Measurements from ENCODE around the gene ZBTB48.
A peak's percentile ranks its signal among the peaks of the same experiment; 100 is the strongest.

Gene ZBTB48

GRCh38 chr1:6577831-6578525, 1.8 kb upstream of the ZBTB48 start:
- peak overlapping the region; percentile 97 for H3K27ac Mint-ChIP-seq (ENCODE audit: low read depth)
- ATAC-seq (replicated peaks; ENCODE audit: extremely low read depth, poor library complexity, severe bottlenecking): no peak

DNA sequence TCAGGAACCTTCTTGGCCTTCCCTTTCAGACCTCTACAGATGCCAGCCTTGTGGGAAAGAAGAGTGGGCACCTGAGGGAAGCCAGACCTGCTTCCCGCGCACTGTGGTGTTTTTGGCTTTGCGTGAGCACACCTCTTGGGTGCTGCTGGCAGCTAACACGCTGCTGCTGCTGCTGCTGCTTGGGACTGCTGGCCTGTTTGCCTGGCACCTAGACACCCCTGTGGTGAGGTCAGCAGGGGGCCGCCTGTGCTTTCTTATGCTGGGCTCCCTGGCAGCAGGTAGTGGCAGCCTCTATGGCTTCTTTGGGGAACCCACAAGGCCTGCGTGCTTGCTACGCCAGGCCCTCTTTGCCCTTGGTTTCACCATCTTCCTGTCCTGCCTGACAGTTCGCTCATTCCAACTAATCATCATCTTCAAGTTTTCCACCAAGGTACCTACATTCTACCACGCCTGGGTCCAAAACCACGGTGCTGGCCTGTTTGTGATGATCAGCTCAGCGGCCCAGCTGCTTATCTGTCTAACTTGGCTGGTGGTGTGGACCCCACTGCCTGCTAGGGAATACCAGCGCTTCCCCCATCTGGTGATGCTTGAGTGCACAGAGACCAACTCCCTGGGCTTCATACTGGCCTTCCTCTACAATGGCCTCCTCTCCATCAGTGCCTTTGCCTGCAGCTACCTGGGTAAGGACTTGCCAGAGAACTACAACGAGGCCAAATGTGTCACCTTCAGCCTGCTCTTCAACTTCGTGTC, 995 bp upstream of the ZBTB48 start:
- H3K27ac Mint-ChIP-seq (ENCODE audit: low read depth): peak overlapping the region; percentile 97
- DNase-seq (ENCODE audit: low spot score in 2 of 2) (no peak), ATAC-seq (replicated peaks; ENCODE audit: extremely low read depth, poor library complexity, severe bottlenecking) (no peak)
- no peaks in the 10 kb centered on the region for H3K9me3 Mint-ChIP-seq
- H3K27me3 Mint-ChIP-seq: no peaks in the 10 kb centered on the region
- H3K36me3 Mint-ChIP-seq (ENCODE audit: insufficient read depth): peaks cover 11% of the 10 kb centered on the region
- peaks cover 36% of the 10 kb centered on the region for H3K4me1 Mint-ChIP-seq
- H3K4me3 Mint-ChIP-seq: peak overlapping the region; percentile 96

More at GRCh38 chr1:6577831-6578525, 1.8 kb upstream of the ZBTB48 start:
- no peaks in the 10 kb centered on the region for H3K27me3 Mint-ChIP-seq
- H3K4me1 Mint-ChIP-seq: peaks cover 36% of the 10 kb centered on the region
- H3K9me3 Mint-ChIP-seq: no peaks in the 10 kb centered on the region
- peaks cover 10% of the 10 kb centered on the region for H3K36me3 Mint-ChIP-seq (ENCODE audit: insufficient read depth)
- no peak for DNase-seq (ENCODE audit: low spot score in 2 of 2)
- H3K4me3 Mint-ChIP-seq: no peak overlapping the region

DNA sequence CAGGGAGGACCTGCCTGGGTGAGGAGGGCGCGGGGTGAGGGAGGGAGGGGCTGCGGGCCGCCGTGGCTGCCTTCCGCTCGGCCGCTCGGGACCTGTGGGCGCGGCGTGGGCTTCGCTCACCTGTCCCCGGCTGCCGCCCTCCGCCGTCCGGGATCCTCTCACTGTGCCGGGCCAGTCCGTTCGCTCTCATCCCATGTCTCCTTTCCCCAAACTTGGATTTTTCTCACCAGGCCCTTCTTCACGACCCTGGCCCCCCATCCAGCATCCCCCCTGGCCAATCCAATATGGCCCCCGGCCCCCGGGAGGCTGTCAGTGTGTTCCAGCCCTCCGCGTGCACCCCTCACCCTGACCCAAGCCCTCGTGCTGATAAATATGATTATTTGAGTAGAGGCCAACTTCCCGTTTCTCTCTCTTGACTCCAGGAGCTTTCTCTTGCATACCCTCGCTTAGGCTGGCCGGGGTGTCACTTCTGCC, 362 bp downstream of the ZBTB48 start:
- ATAC-seq (replicated peaks; ENCODE audit: extremely low read depth, poor library complexity, severe bottlenecking) (peak; percentile 34), DNase-seq (ENCODE audit: low spot score in 2 of 2) (no peak)
- H3K4me1 Mint-ChIP-seq: peaks cover 46% of the 10 kb centered on the region
- peak overlapping the region; percentile 96 for H3K4me3 Mint-ChIP-seq
- H3K36me3 Mint-ChIP-seq (ENCODE audit: insufficient read depth): peaks cover 11% of the 10 kb centered on the region
- H3K27ac Mint-ChIP-seq (ENCODE audit: low read depth): peak overlapping the region; percentile 97
- H3K9me3 Mint-ChIP-seq: no peaks in the 10 kb centered on the region
- H3K27me3 Mint-ChIP-seq: no peaks in the 10 kb centered on the region

- Mint-ChIP-seq H3K27ac (ENCODE audit: low read depth) (peak overlapping the region; percentile 97), H3K36me3 (ENCODE audit: insufficient read depth) (peaks cover 11% of the 10 kb centered on the region), H3K4me3 (peak overlapping the region; percentile 96), H3K9me3 (no peaks in the 10 kb centered on the region), H3K4me1 (peaks cover 47% of the 10 kb centered on the region), H3K27me3 (no peaks in the 10 kb centered on the region)
- no peak for ATAC-seq (replicated peaks; ENCODE audit: extremely low read depth, poor library complexity, severe bottlenecking)
- DNase-seq (ENCODE audit: low spot score in 2 of 2): no peak
Measured at GRCh38 chr1:6580593-6581409, 1.0 kb downstream of the ZBTB48 start.

GRCh38 chr1:6581561-6582305, 1.9 kb downstream of the ZBTB48 start:
- peaks cover 47% of the 10 kb centered on the region for H3K4me1 Mint-ChIP-seq
- peak overlapping the region; percentile 53 for H3K27ac Mint-ChIP-seq (ENCODE audit: low read depth)
- ATAC-seq (replicated peaks; ENCODE audit: extremely low read depth, poor library complexity, severe bottlenecking): no peak
- DNase-seq (ENCODE audit: low spot score in 2 of 2): no peak
- H3K27me3 Mint-ChIP-seq: no peaks in the 10 kb centered on the region
- H3K4me3 Mint-ChIP-seq: peak overlapping the region; percentile 96
- H3K36me3 Mint-ChIP-seq (ENCODE audit: insufficient read depth): peaks cover 11% of the 10 kb centered on the region
- H3K9me3 Mint-ChIP-seq: no peaks in the 10 kb centered on the region

GRCh38 chr1:6582370-6582769, 2.6 kb downstream of the ZBTB48 start:
- DNase-seq (ENCODE audit: low spot score in 2 of 2) (no peak), ATAC-seq (replicated peaks; ENCODE audit: extremely low read depth, poor library complexity, severe bottlenecking) (no peak)
- Mint-ChIP-seq H3K27me3 (no peaks in the 10 kb centered on the region), H3K9me3 (no peaks in the 10 kb centered on the region), H3K4me3 (peak overlapping the region; percentile 96), H3K4me1 (peaks cover 47% of the 10 kb centered on the region), H3K36me3 (ENCODE audit: insufficient read depth) (peaks cover 12% of the 10 kb centered on the region), H3K27ac (ENCODE audit: low read depth) (peak overlapping the region; percentile 53)

DNA sequence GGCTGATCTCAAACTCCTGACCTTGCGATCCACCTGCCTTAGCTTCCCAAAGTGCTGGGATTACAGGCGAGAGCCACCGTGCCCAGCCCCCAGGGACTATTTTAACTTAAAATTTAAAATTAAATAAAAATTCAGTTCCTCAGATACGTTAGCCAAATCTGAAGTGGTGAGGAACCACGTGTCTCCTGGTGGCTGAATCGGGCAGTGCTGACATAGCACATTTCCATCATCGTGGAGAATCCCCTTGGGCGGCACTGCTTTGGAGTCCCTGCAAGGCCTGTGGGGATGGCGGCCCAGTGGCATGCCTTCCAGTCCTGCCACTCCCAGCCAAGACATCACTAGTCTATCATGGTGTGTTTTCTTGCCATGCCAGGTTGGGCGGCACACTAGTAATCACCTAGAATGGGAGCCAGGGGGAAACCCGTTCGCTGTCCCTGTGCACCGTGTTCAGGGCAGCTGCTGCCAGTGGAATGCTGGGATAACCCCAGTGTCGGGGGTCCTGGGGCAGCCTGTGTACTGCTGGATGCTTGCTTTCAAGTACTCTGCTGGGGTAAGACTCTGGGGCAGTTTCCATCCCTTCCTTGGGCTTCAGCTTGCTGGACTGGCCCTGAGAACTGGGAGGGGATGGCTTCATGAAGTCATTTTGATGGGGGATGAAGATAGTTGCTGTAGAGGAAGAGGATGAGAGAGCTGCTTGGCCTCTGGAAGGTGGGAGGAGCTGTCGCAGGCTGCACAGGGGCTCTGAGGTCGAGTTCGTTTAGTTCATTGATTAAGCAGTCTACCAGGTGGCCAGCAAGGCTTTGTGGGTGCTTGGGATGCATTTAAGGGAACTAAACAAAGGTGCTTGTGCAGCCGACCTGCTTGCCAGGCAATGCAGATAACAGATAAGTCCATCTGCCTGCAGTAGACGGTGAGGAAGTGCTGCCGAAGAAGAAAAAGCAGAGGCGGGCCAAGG, 4.6 kb downstream of the ZBTB48 start:
- no peaks in the 10 kb centered on the region for H3K27me3 Mint-ChIP-seq
- no peak for ATAC-seq (replicated peaks; ENCODE audit: extremely low read depth, poor library complexity, severe bottlenecking)
- H3K4me1 Mint-ChIP-seq: peaks cover 43% of the 10 kb centered on the region
- no peak for DNase-seq (ENCODE audit: low spot score in 2 of 2)
- peak overlapping the region; percentile 29 for H3K27ac Mint-ChIP-seq (ENCODE audit: low read depth)
- H3K36me3 Mint-ChIP-seq (ENCODE audit: insufficient read depth): peaks cover 18% of the 10 kb centered on the region
- H3K9me3 Mint-ChIP-seq: no peaks in the 10 kb centered on the region
- H3K4me3 Mint-ChIP-seq: no peak overlapping the region

DNA sequence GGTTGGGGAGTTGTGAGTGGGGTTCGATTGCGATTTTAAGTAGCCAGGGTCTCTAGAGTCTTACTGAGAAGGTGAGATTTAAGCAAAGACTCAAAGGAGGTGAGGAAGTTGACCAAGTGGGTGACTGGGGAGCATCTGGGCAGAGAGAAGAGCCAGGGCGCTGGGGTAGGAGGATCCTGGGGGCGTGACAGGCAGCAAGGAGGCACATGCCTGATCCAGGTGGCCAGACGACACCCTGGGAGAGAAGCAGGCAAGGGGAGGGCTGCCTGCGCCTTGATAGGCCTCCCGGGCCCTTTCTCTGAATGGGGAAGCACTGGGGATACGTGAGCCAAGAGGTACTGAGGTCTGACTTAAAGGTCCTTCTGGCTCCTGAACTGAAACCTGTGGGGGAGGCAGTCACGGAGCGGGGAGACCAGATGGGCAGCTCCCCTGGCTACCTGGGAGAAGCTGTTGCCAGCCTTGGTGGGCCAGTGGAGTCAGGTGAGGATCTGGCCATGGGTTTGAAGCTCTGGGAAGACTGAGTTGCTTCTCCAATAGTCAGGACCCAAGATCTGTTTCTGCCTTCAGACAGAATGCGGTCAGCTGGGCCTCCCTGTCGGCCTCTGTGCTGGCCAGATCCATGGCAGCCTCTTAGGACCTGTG, 5.4 kb downstream of the ZBTB48 start:
- ATAC-seq (replicated peaks; ENCODE audit: extremely low read depth, poor library complexity, severe bottlenecking) (no peak), DNase-seq (ENCODE audit: low spot score in 2 of 2) (no peak)
- Mint-ChIP-seq H3K36me3 (ENCODE audit: insufficient read depth) (peaks cover 18% of the 10 kb centered on the region), H3K27me3 (no peaks in the 10 kb centered on the region), H3K9me3 (no peaks in the 10 kb centered on the region), H3K4me3 (no peak overlapping the region), H3K27ac (ENCODE audit: low read depth) (peak overlapping the region; percentile 29), H3K4me1 (peaks cover 35% of the 10 kb centered on the region)

DNA sequence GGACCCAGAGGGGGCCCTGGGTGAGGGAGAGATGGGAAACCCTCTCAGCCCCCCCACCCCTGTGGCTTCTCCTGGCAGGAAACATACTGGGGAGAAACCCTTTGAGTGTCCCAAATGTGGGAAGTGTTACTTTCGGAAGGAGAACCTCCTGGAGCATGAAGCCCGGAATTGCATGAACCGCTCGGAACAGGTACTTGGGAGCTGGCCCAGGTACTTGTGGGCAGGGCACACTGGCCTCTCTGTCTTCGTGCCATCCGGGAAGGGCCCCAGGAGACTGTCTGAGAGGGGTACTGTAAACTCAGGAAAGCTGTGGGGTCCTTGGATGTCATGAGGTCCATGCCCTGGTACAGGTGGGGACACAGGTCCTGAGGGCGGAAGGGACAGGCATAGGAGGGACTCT, 6.0 kb downstream of the ZBTB48 start:
- Mint-ChIP-seq H3K4me1 (peaks cover 29% of the 10 kb centered on the region), H3K36me3 (ENCODE audit: insufficient read depth) (peaks cover 15% of the 10 kb centered on the region), H3K9me3 (no peaks in the 10 kb centered on the region), H3K27me3 (no peaks in the 10 kb centered on the region), H3K4me3 (no peak overlapping the region), H3K27ac (ENCODE audit: low read depth) (no peak overlapping the region)
- DNase-seq (ENCODE audit: low spot score in 2 of 2) (no peak), ATAC-seq (replicated peaks; ENCODE audit: extremely low read depth, poor library complexity, severe bottlenecking) (no peak)

DNA sequence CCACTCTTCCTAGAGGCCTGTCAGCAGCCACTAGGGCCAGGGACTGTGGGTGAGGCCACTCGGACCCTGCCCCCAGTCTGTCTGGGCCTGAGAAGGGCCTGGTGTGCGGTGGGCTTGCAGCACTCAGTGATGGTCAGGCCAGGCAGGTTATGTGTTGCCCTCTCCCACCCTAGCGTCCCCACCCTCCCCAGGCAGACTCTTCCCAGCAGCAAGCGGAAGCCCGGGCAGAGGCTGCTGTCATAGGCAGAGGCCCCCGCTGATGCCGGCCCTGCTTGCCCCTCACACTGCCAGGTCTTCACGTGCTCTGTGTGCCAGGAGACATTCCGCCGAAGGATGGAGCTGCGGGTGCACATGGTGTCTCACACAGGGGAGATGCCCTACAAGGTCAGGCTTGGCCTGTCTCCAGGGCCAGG, 6.6 kb downstream of the ZBTB48 start:
- no peak overlapping the region for H3K27ac Mint-ChIP-seq (ENCODE audit: low read depth)
- DNase-seq (ENCODE audit: low spot score in 2 of 2) (no peak), ATAC-seq (replicated peaks; ENCODE audit: extremely low read depth, poor library complexity, severe bottlenecking) (no peak)
- H3K4me1 Mint-ChIP-seq: peaks cover 23% of the 10 kb centered on the region
- H3K9me3 Mint-ChIP-seq: no peaks in the 10 kb centered on the region
- H3K36me3 Mint-ChIP-seq (ENCODE audit: insufficient read depth): peaks cover 15% of the 10 kb centered on the region
- no peaks in the 10 kb centered on the region for H3K27me3 Mint-ChIP-seq
- H3K4me3 Mint-ChIP-seq: no peak overlapping the region
